GM20000 (cell line): Measurements from ENCODE around the gene ARID3B.
"Not testable (repeated sequence)": the region's sequence is repeated elsewhere in the genome, so short reads cannot be mapped to it uniquely, and the experiment has no call there.

Source experiments
- DNase-seq: peaks from one replicate; pipeline ENCODE4 v3.0.0; 2012; ENCODE audit warnings: low spot score
- TF ChIP-seq, protein P1 (sequence below): IDR thresholded peaks from 2 replicates; pipeline ENCODE4 v1.5.1; 2012; ENCODE audit warnings: mild to moderate bottlenecking, control low read depth; ENCODE audit errors: extremely low read depth, missing control alignments

The ARID3B gene

DNA sequence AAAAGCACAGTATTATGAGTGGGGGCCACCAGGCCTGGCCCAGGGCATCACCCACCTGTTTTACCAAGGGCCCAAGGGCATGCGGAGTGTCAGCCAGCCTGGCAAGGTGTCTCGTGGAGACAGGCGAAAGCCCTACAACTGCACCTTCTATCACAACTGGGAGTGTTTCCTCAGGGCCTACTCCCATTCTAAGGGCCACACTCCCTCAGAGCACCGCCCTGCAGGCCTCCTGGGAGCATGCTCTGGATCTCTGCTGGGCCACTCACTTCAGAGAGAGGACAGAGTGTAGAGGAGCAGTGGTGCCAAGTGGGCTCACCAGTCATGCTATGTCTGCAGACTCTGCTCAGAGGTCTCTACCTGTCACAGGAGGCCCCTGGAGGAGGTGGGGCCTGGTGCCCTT lies 53.4 kb downstream of the ARID3B start:
- TF ChIP-seq, protein P1, sequence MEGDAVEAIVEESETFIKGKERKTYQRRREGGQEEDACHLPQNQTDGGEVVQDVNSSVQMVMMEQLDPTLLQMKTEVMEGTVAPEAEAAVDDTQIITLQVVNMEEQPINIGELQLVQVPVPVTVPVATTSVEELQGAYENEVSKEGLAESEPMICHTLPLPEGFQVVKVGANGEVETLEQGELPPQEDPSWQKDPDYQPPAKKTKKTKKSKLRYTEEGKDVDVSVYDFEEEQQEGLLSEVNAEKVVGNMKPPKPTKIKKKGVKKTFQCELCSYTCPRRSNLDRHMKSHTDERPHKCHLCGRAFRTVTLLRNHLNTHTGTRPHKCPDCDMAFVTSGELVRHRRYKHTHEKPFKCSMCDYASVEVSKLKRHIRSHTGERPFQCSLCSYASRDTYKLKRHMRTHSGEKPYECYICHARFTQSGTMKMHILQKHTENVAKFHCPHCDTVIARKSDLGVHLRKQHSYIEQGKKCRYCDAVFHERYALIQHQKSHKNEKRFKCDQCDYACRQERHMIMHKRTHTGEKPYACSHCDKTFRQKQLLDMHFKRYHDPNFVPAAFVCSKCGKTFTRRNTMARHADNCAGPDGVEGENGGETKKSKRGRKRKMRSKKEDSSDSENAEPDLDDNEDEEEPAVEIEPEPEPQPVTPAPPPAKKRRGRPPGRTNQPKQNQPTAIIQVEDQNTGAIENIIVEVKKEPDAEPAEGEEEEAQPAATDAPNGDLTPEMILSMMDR, result no peak

DNA sequence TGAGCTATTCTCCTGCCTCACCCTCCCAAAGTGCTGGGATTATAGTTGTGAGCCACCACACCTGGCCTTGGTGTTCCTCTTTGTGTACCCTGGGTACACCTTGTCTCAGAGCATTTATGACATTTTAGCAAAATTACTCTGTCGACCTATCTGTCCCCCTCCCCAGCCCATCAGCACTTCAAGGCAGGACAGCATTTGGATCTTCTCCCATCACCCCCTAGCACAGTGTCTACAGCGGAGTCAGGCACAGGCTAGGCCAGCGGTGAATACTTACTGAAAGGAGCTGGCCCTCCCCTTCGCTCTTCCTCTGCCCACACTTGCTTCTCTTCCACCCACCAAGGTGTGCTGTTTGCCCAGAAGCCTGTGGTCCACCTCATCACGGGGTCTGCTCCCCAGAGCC lies 54.3 kb downstream of the ARID3B start:
- no peak for DNase-seq
- TF ChIP-seq, protein P1, result no peak

More for the DNA sequence above, 53.4 kb downstream of the ARID3B start:
- no peak for DNase-seq

DNA sequence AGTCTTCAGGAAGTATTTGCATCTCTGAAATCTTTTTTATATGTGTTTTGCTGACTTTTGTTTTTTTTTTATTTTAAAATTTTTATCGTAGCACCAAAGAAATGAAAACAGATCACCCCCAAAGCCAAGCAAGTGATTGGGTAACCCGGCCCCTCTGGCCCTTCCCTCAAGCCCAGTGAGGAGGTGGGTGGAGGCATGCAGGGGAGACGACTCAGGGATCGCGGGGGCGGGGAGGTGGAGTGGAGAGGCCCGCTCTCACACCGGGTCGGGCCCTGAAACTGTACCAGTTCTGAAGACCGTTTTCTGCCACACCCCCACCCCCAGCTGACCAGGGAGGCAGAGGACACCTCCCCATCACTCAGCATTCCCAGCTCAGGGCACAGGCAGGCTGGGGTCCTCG lies 55.7 kb downstream of the ARID3B start:
- DNase-seq, result not testable (repeated sequence)

DNA sequence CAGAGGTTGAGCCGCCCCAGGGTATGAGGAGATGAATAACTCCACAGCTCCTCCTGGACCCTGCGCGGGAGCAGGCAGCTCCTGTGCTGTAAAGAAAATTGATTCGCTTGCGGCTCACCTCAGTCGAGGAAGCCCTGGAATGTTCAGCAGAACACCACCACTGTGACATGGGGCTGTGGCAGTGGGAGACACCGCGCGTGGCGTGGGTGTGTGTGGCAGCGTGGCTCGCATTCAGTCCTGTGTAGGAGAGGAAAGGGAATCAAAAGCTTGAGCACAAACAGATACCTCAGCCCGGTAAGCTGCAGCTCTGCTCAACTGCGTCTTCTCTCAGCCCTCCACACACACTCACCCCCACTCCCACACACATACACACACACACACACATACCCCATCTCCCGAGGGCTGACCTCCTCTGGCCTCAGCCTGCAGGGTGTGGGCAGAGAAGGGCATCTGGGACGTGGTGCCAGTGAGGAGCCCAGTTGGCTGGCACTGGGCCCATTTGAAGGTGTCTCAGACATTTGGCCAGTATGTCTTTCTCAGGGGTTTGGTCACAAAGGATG lies 56.2 kb downstream of the ARID3B start:
- DNase-seq, result not testable (repeated sequence)

DNA sequence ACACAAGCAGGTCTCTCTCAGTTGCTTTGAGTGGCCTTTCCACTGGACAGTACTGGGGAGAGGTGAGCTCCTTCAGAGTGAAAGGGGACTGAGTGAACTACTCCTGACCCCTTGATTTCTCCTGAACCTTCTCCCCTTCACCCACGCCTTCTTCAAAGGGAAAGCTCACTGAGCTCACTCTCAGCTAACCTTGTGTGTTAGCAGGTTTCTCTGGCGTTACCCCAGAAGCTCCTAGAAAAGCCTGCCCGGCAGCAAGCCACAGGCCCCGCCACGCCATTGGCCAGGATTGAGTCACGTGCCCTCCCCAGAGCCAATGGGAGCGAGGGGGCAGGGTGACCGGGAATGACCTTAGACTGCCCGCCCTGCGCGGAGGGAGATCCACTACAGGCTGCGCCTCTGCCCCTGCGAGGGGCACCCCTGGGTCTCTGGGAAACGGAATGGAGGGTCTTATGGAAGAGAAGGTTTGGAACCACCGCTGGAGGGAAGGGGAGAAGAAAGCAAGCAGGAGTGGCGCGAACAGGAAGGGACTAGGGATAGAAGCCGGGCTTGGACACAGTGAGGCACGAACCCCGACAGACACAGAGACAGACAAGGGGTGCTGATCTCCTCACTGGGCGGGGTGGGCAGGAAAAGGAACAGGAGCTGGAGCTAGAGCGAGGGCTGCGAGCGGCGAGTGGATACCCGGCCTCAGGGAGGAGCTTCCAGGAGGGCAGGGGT lies 57.3 kb downstream of the ARID3B start:
- peak; percentile 96 for DNase-seq
- TF ChIP-seq, protein P1, result no peak

DNA sequence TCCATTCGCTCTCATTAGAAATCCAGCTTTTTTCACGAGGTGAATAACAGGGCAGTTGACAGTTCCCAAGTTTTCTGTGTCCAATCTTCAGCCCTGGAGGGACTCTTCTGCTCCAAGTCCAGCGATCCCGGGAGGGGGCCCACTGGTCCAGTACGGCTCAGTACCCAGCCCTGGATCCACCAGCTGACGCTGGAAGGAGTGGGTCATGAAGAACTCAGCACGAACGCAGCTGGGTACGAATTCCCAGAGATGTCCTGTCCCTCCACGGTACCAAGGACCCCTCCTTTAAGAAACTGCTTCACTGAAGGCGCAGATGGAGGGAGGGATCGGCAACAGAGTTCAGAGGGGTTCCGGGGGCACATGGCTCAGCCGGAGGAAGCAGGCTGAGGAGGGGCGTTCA lies 58.1 kb downstream of the ARID3B start:
- TF ChIP-seq, protein P1, result no peak
- no peak for DNase-seq

DNA sequence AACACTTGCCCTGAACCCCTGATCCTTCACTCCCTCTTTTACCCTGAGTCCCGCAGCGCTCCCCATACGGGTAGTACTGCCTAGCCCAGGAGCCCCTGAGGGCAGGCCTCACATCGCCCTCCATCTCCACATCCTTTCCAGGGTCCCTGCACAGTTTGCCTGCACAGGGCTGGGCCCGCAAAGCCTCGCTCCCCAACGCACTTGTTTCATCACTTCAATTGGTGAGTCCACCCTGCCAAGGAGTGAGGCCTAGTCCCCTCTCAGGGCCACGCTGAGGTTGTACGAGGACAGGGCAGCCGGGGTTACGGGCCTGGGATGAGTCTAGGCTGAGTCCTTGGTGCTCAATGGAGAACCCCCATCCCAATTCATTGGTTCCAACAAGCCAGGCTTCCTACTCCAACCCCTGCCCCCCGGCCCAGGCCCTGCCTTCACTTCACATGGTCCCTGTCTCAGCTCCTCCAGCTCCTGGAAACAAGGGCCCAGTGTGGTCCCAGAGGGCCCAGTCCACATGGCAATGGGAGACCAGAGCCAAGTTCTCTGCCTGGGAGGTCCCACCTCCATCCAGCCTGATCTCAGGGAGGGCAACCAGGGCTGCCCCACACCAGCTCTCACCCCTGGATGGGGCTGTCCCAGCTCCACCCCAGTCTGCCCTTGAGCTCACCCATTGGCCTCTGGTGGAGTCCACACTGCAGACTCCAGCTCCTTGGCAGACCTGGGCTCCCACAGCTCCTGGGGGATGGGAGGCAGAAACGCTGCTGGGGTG lies 62.2 kb downstream of the ARID3B start:
- TF ChIP-seq, protein P1, result no peak
- DNase-seq, result no peak

DNA sequence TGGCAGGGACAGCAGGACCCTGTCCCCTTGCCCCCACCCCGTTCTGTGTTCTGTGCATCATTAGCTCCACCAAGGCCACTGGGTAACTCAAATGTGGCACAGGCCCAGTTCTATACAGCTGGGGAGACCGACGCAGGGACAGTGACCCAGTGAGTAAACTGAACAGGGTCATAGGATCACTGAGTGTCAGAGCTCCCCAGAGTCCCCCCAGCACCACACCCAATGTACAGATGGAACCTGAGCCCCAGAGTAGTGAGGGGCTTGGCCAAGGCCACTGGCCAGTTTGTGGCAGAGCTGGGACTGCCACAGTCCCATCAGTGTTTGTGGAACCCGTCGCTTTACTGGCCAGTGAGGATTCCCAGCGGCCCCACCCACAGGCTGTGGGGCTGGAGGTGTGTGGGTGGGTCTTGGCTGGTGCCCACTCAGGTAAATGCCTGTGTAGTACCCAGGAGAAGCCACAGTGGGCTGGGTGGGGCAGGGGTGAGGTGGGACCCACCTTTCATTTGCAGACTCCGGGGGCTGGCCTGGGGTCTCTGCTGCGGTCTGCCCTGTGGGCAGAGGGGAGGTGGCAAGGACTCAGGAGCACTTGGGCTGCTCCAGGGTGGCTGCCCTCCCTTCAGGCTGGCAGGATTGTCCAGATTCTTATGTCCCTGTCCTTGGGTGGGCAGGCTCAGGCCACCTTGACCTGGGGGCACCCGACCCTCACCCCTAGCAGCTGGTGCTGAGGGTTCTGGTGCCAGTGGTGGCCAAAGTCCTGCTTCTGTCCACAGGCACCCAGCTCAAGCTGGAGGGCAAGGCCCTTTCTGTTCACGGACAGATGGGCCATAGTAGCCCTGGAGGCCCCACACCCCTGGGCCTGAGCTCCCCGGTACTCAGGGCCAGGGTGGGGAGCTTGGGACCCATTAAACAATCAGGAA lies 63.0 kb downstream of the ARID3B start:
- DNase-seq, result no peak
- TF ChIP-seq, protein P1, result no peak
